NCI-H2171 treated with DMSO at 0.1 percent for 48 hours (cell line): Measurements from ENCODE around the gene ARID1B.

Experiments
- DNase-seq: peaks from one replicate; lab custom pipeline; 2025; lab: John Stamatoyannopoulos, UW

The ARID1B gene

DNA sequence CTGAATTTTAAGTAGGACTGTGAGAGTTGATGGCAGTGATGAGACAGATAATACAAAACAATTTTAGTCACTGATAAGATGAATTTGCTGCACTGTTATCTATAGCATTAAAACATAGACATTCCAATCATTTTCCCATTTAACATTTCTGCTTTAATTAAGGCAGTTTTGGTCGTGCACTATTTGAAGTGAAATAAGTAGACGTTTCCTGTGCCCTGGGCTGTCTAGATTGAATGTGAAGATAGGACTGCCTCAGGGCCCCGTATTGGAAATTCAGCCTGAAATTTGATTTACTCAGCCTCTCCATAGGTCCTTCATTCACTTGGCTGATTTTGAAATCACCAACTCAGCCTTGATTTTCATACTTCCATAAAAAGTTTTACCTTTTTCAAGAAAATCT is 48.3 kb downstream of the ARID1B start:
- DNase-seq, result no peak

- no peak for DNase-seq
Measured at GRCh38 chr6:156826290-156826955, 49.2 kb downstream of the ARID1B start.

DNA sequence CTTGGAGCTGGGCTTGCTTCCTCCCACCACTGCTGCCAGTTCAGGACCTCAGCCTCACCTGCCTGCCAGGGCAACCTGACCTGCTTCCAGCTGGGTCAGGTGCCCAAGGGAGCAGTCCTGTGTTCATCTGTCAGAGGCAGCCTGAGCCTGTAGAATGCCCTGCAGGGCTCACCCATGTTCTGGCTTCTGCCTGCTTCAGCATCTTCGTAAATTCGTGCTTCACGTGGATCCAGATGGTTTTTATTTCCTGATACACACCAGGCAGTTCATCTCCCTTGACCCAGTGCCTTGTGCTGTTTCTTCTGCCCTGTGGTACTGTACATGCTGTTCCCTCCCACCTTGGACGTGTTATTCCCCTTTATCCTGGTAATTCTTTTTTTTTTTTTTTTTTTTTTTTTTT is 50.2 kb downstream of the ARID1B start:
- peak; percentile 36 for DNase-seq

GRCh38 chr6:156828280-156828703 is 51.1 kb downstream of the ARID1B start:
- no peak for DNase-seq

GRCh38 chr6:156830126-156830525 is 52.9 kb downstream of the ARID1B start:
- DNase-seq, result no peak

DNA sequence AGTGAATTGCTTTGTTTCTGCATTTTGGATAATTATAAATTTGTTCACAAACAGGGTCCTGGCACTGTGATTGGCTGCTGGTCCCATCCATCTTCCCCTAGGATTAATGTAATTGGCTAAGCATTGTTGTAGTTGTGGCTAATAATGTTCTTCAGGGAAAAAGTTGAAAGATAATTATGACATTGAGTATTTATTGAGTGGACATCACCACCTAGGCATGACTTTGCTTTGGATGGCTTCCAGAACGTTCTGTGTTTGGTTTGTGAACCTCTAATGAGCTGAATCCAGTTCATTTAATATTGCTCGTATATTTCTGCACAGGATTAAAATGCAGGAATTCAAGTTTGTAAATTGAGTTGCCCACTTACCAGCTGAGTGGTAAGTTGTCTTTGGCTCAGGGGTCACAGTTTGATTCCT is 55.1 kb downstream of the ARID1B start:
- no peak for DNase-seq

DNA sequence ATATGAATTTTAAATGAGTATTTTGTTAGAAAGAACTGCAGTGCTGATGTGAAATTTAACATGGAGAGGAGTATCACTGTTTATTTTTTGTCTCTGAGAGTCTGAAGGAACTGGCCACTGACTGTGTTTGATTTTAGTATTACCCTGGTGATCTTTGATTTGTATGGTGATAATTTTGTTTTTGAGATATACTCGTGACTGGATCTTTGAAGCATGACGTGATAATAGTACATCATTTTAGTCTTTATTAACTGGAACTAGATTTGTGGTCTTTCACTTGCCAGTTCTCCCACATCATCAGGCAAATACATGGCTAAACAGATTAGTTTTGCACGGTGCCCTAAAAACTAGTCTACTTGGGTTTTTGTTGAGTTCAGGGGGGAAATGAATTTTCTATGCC is 55.5 kb downstream of the ARID1B start:
- DNase-seq, result no peak

DNA sequence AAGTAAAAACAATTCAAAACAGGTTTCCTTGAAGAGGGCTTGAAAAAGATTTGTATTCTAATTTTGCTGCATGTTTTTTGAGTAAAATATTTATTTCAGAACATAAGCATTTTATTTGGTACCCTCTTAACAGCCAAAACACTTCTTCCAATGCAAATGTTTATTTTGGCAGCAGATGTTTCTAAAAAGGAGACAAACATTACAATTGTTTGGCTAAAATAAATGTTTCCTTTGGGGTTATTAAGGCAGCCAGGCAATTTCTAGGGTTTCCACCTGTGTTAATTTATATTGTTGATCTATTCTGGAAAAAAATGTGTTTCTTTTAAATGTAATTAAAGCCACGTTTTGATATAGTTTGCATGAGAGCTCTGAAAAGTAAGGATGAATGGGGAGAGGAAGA is 56.6 kb downstream of the ARID1B start:
- DNase-seq, result no peak

- DNase-seq, result no peak
Measured at GRCh38 chr6:156839129-156839528, 62.0 kb downstream of the ARID1B start.

- no peak for DNase-seq
Measured at GRCh38 chr6:156839591-156840001, 62.4 kb downstream of the ARID1B start.

GRCh38 chr6:156840136-156840535 is 63.0 kb downstream of the ARID1B start:
- no peak for DNase-seq

GRCh38 chr6:156840606-156841005 is 63.4 kb downstream of the ARID1B start:
- no peak for DNase-seq

DNA sequence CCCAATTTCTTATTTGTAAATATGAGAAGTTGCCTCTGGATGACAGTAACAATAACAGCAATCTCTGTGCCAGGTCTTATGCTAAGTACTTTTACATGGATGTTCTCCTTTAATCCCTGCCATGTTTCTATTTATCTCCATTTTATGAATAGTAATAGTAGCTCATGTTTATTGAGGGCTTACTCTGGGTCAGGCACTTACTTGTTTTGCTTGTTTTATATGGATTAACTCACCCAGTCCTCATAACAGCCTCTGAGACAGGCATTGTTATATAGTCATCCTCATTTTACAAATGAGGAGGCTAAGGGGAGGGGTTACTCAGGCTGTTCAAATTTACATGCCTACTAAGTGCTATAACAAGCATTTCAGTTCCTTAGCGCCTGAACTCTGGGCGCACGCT is 64.3 kb downstream of the ARID1B start:
- no peak for DNase-seq

- DNase-seq, result no peak
Measured at GRCh38 chr6:156842598-156843250, 65.5 kb downstream of the ARID1B start.

DNA sequence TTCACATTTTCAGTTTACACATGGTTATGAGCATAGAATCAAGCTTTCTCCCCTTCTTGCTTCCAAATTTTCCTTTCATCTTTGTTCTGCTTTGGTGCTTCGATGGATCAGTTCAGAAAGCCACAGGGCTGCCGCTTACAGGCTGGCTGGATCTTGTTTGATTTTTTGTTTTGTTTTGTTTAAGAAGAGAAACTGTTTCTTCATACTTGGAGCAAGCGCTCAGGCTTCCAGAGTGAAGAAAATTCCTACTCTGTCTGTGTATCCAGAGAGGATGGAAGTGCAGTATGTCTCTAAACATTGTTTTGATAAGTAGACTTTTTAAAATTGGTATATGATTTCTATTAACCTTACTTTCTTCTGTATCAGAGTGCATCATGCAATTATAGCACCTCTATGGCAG is 66.9 kb downstream of the ARID1B start:
- DNase-seq, result no peak

- no peak for DNase-seq
Measured at GRCh38 chr6:156845454-156846155, 68.4 kb downstream of the ARID1B start.

DNA sequence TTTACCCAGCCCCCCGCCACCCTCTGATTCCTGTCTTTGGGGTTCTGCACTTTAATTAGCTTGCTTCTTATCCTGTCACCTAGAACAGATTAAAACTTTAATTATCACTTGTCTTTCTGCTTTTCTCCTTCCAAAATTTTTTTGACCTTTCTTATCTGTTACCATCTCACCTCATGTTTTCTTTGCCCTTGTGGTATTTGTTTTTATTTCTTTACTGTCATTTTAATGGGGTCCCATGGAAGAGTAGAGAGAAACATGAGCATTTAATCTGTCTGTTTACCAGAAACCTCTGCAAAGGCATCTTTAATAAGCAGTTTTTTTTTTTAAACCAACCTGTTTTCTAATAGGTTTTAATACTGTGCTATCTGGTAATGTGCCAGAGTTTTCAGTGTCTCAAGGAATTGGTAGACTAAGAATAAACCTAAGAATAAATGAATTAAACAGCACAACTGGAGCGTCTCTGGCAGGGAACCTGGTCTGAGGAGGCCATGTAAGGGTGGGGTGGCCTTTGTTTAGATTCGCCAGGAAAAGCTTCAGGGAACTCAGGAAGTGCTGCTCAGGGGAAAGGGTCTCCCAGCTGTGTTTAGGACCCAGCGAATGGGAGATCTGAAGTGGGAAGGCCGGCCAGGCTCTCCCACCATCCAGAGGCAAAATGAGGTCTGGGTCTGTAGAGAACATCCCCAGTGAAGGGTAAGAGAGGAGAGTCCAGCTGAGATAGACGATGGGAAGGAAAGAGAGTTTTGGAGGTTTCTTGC is 69.8 kb downstream of the ARID1B start:
- DNase-seq, result no peak

DNA sequence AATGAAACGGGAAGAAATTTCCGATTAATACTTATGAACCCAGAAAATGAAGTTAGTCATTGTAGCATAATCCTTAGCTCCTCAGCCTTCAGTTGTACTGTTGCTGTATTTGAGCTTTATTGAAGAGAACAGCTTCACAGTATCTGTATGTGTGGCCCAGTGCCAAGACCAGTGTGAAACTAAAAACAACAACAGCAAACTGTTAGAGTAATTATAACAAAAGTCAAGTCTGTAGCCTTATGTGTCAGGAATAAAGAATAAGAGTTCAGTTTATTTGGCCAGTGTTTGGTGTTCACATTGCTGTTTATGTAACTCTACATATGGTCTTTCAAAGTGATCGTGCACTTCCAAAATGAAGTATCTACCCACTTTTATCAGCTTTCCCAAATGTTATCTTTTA is 70.9 kb downstream of the ARID1B start:
- DNase-seq, result no peak

- peak; percentile 44 for DNase-seq
Measured at GRCh38 chr6:156848533-156848932, 71.4 kb downstream of the ARID1B start.

- no peak for DNase-seq
Measured at GRCh38 chr6:156849806-156850205, 72.6 kb downstream of the ARID1B start.

- no peak for DNase-seq
Measured at GRCh38 chr6:156850353-156850752, 73.2 kb downstream of the ARID1B start.

DNA sequence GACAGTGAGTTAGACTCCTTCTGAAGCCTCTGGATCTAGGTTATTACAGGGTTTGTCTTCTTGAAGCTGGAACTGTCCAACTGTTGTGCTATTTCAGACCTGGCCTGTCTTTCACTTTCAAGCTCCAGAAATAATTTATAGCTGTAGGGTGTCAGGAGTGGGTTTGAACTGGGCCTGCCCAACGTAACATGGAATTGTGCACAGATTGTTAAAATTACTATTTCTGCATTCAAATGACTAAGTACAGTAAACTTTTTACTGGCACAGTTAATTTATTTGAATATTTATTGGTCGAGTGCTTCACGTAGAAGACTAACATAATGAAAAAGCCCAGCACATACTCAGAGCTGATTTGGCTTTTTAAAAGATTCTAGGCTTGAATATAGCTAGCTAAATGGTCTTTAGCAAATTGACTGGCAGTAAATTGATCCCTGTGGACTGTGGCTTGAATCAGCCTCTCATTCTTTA is 74.3 kb downstream of the ARID1B start:
- no peak for DNase-seq
